ENCODE measurements around the gene GOLGA3. TPM values are rescaled to one million over a fixed set of nuclear protein-coding genes. Genes with fewer than 3 reads are reported as not detected.

GOLGA3 gene
- total RNA-seq, 2 donors from 2014 or later: 81.4 to 88.6 TPM

Other genes with a start within 250 kb of the GOLGA3 start
- gene LRCOL1, start 218.3 kb downstream of the GOLGA3 start, total RNA-seq: not detected
- gene P2RX2, start 210.1 kb downstream of the GOLGA3 start, total RNA-seq: under 1 TPM; 0.34 to 0.45 TPM
- gene POLE, start 141.5 kb downstream of the GOLGA3 start, total RNA-seq: 10 to 100 TPM; 38.3 to 57.6 TPM
- 100 to 1,000 TPM in 1 of 2 donors, 10 to 100 TPM in 1; 93.1 to 112 TPM for gene PXMP2, start 141.3 kb downstream of the GOLGA3 start, total RNA-seq
- 10 to 100 TPM; 29.7 to 40.0 TPM for gene PGAM5, start 118.0 kb downstream of the GOLGA3 start, total RNA-seq
- 10 to 100 TPM; 41.2 to 50.0 TPM for gene ANKLE2, start 67.0 kb downstream of the GOLGA3 start, total RNA-seq
- gene CHFR, start 58.7 kb upstream of the GOLGA3 start, total RNA-seq: 10 to 100 TPM; 50.4 to 58.2 TPM
- gene ZNF605, start 127.4 kb upstream of the GOLGA3 start, total RNA-seq: 10 to 100 TPM in 1 of 2 donors, 1 to 10 TPM in 1; 8.6 to 10.8 TPM
- 1 to 10 TPM; 8.4 to 8.5 TPM for gene ZNF26, start 157.5 kb upstream of the GOLGA3 start, total RNA-seq
- 10 to 100 TPM; 12.8 to 16.9 TPM for gene ZNF84, start 208.6 kb upstream of the GOLGA3 start, total RNA-seq